ENCODE results near the gene CRAT.
A peak's percentile ranks its signal among the peaks of the same experiment; 100 is the strongest.

Gene CRAT

GRCh38 chr9:129110740-129111527 is at the start of gene CRAT, which contains the start of gene PTPA:
CRAT (minus strand) TSS chr9:129110793; CDS start chr9:129110509, 284 bp downstream.
PTPA (plus strand) TSS chr9:129111415; CDS start chr9:129111601, 186 bp downstream.
- no peaks in the 10 kb centered on the region for H3K36me3 Mint-ChIP-seq
- no peaks in the 10 kb centered on the region for H3K9me3 Mint-ChIP-seq (ENCODE audit: low read depth)
- H3K4me1 Mint-ChIP-seq (ENCODE audit: low read depth): peaks cover 36% of the 10 kb centered on the region
- no peaks in the 10 kb centered on the region for H3K27me3 Mint-ChIP-seq
- peak within 1 kb of the TSS; percentile 94 for H3K4me3 Mint-ChIP-seq
- peak within 1 kb of the TSS; percentile 92 for H3K27ac Mint-ChIP-seq

- Mint-ChIP-seq H3K9me3 (ENCODE audit: low read depth) (no peaks in the 10 kb centered on the region), H3K36me3 (peaks cover 2% of the 10 kb centered on the region), H3K27ac (no peak overlapping the region), H3K4me3 (no peak overlapping the region), H3K27me3 (no peaks in the 10 kb centered on the region), H3K4me1 (ENCODE audit: low read depth) (no peaks in the 10 kb centered on the region)
These were observed 45.6 kb upstream of the CRAT start for GRCh38 chr9:129156163-129156562.

DNA sequence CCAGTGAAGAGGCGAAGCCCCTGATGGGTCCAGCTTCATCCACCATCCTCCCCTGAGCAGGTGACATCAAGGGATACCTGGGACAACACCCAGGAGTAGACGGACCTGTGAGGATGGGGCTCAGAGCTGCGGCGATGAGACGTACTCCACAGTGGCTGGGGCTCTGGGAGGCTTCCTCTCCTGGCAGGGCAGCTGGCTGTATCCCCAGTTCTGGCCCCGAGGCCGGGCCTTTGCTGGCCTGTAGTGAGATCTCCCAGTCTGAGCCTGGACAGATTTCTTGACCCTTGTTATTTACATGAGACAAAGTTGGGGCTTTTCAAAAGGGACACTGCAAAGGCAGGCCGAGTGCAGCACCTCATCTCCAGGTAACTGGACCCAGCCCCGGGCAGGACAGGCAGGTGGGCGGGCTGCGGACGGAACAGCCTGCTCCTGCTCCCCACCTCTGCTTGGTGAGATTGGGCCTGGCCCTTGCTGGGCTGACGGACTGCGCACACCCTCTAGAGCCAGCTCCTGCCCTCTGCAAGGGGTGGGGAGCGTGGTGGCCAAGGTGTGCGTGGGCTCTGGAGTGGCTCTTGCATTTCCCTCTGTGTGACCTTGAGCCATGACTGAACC is 44.4 kb upstream of the CRAT start:
- Mint-ChIP-seq H3K36me3 (peaks cover 2% of the 10 kb centered on the region), H3K4me1 (ENCODE audit: low read depth) (no peaks in the 10 kb centered on the region), H3K9me3 (ENCODE audit: low read depth) (no peaks in the 10 kb centered on the region), H3K4me3 (no peak overlapping the region), H3K27ac (no peak overlapping the region), H3K27me3 (no peaks in the 10 kb centered on the region)

GRCh38 chr9:129151469-129151868 is 40.9 kb upstream of the CRAT start:
- no peak overlapping the region for H3K4me3 Mint-ChIP-seq
- H3K27me3 Mint-ChIP-seq: no peaks in the 10 kb centered on the region
- H3K36me3 Mint-ChIP-seq: peaks cover 2% of the 10 kb centered on the region
- H3K9me3 Mint-ChIP-seq (ENCODE audit: low read depth): no peaks in the 10 kb centered on the region
- H3K4me1 Mint-ChIP-seq (ENCODE audit: low read depth): no peaks in the 10 kb centered on the region
- H3K27ac Mint-ChIP-seq: no peak overlapping the region

DNA sequence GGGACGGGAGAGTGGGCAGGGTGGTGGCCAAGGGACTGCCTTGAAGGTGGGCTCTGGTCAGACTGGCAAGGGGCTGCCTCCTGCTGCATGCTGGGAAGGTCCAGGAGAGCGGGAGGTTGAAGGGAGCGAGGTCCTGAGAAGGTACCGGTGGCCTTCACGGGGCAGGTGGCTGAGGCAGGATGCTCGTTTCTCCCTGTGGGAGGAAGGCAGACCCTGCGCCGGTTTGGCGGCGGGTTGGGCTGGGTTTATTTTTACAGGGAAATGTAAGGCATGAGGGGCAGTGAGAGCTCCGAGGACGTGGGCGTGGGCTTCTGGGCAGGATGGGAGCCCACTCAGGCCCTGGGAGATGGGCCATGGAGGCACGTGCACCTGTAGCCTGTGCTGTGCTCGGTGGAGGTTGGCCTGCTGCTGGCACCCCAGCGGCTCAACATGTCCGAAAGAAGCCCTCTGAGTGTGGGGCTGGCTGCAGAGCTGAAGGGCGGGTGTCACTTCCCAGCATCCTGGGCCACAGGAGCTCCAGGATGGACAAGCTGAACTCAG is 40.1 kb upstream of the CRAT start:
- Mint-ChIP-seq H3K36me3 (peaks cover 2% of the 10 kb centered on the region), H3K4me1 (ENCODE audit: low read depth) (no peaks in the 10 kb centered on the region), H3K4me3 (no peak overlapping the region), H3K9me3 (ENCODE audit: low read depth) (no peaks in the 10 kb centered on the region), H3K27ac (no peak overlapping the region), H3K27me3 (no peaks in the 10 kb centered on the region)

DNA sequence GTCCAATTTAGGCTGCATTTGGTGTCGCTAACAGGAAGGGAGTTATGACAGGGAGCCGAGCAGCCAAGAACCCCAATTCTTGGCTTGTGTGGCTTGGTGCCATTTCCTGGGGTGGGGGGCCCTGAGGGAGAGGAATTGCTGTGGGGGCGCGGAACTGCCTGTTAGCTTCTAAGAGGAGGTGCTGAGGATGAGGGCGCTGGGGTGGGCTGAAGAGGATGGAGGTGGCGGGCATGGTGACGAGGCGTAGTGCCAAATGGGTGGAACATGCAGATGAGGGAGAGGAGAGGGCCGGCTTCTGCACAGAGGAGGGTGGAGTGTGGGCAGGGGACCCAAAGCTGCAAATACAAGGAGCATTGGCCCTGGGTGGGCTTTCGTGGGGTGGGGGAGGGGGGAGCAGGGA is 39.5 kb upstream of the CRAT start:
- no peak overlapping the region for H3K27ac Mint-ChIP-seq

GRCh38 chr9:129149442-129149841 is 38.8 kb upstream of the CRAT start:
- H3K4me1 Mint-ChIP-seq (ENCODE audit: low read depth): no peaks in the 10 kb centered on the region
- no peak overlapping the region for H3K27ac Mint-ChIP-seq
- no peak overlapping the region for H3K4me3 Mint-ChIP-seq
- no peaks in the 10 kb centered on the region for H3K27me3 Mint-ChIP-seq
- H3K36me3 Mint-ChIP-seq: peaks cover 2% of the 10 kb centered on the region
- no peaks in the 10 kb centered on the region for H3K9me3 Mint-ChIP-seq (ENCODE audit: low read depth)

More for the DNA sequence above, 39.5 kb upstream of the CRAT start:
- Mint-ChIP-seq H3K27me3 (no peaks in the 10 kb centered on the region), H3K4me1 (ENCODE audit: low read depth) (no peaks in the 10 kb centered on the region), H3K36me3 (peaks cover 2% of the 10 kb centered on the region), H3K9me3 (ENCODE audit: low read depth) (no peaks in the 10 kb centered on the region), H3K4me3 (no peak overlapping the region)

- H3K36me3 Mint-ChIP-seq: peaks cover 2% of the 10 kb centered on the region
- peaks cover 1% of the 10 kb centered on the region for H3K4me1 Mint-ChIP-seq (ENCODE audit: low read depth)
- no peak overlapping the region for H3K4me3 Mint-ChIP-seq
- H3K27ac Mint-ChIP-seq: no peak overlapping the region
- no peaks in the 10 kb centered on the region for H3K9me3 Mint-ChIP-seq (ENCODE audit: low read depth)
- H3K27me3 Mint-ChIP-seq: no peaks in the 10 kb centered on the region
These were observed 38.0 kb upstream of the CRAT start for GRCh38 chr9:129148463-129149204.

DNA sequence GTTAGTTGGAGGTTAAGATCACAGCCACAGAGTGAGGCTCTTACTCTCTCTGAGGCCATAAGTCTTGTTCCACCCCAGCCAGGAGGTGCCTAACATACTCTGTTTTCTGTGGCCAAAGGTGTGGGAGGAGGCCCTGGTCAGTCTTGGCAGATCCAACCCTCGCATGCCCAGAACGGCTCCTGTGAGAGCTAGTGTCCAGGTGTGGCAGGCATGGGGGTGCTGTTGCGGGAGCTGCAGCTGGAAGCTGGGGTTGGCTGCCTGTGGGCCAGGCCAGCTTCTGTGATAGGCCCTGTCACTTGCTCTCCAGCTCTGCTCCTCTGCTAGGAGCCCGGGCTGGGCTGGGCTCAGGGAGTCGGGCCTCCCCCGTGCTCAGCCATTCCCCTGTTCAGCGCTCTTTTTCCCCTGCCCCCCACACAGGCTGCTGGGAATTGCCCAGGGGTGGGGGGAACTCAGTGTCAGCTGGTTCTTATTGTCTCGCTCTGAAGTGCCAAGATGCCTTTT is 35.9 kb upstream of the CRAT start:
- Mint-ChIP-seq H3K36me3 (peaks cover 2% of the 10 kb centered on the region), H3K9me3 (ENCODE audit: low read depth) (no peaks in the 10 kb centered on the region), H3K27ac (no peak overlapping the region), H3K4me1 (ENCODE audit: low read depth) (peaks cover 10% of the 10 kb centered on the region), H3K4me3 (no peak overlapping the region), H3K27me3 (no peaks in the 10 kb centered on the region)

DNA sequence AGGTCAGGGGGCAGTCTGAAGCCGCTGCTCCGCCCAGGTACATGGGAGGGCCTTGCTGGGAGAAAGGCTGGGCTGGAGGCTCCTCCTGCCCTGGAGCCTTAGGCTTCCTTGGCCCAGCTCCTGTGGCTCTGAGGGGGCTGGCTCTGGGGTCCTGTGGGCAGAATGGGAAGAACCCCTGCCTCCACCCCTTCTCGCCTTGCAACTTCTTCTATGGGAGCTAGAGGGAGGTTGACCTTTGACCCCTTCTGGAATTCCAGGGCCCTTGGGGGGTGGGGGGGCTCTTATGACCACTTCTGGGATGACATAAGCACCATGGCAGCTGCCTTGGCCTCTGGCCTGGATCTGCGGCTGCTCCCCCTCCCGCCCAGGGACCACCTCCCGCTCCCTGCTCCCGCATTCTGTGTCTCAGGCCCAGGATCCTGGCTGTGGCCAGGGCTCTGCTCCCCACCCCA is 35.3 kb upstream of the CRAT start:
- Mint-ChIP-seq H3K27ac (no peak overlapping the region), H3K4me3 (no peak overlapping the region), H3K9me3 (ENCODE audit: low read depth) (no peaks in the 10 kb centered on the region), H3K4me1 (ENCODE audit: low read depth) (peaks cover 16% of the 10 kb centered on the region), H3K36me3 (no peaks in the 10 kb centered on the region), H3K27me3 (no peaks in the 10 kb centered on the region)

DNA sequence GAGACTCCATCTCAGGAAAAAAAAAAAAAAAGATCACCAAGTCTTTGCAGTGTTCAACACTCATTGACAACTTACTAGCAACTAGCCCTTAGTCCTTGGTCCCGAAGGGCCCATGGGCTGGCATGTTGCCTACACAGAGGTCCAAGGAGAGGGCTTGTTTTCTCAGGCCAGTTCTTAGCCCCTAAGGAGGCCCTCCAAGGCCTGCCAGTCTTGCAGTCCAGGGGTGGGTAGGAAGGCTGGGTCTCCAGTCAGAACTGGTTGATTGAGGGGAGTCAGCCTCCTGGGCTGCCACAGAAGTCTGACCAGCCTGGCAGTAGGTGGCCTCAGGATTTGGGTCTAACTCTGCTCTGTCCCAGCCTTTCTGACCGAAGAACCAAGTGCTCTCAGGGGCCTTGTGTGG is 34.7 kb upstream of the CRAT start:
- H3K27ac Mint-ChIP-seq: no peak overlapping the region
- H3K4me3 Mint-ChIP-seq: no peak overlapping the region
- H3K27me3 Mint-ChIP-seq: no peaks in the 10 kb centered on the region
- H3K4me1 Mint-ChIP-seq (ENCODE audit: low read depth): peaks cover 18% of the 10 kb centered on the region
- no peaks in the 10 kb centered on the region for H3K36me3 Mint-ChIP-seq
- H3K9me3 Mint-ChIP-seq (ENCODE audit: low read depth): no peaks in the 10 kb centered on the region

- Mint-ChIP-seq H3K4me3 (no peak overlapping the region), H3K4me1 (ENCODE audit: low read depth) (peaks cover 30% of the 10 kb centered on the region), H3K9me3 (ENCODE audit: low read depth) (no peaks in the 10 kb centered on the region), H3K27ac (peak overlapping the region; percentile 22), H3K36me3 (no peaks in the 10 kb centered on the region), H3K27me3 (no peaks in the 10 kb centered on the region)
These were observed 32.7 kb upstream of the CRAT start for GRCh38 chr9:129143031-129143927.

- Mint-ChIP-seq H3K36me3 (no peaks in the 10 kb centered on the region), H3K4me1 (ENCODE audit: low read depth) (peaks cover 30% of the 10 kb centered on the region), H3K27ac (peak overlapping the region; percentile 34), H3K4me3 (no peak overlapping the region), H3K9me3 (ENCODE audit: low read depth) (no peaks in the 10 kb centered on the region), H3K27me3 (no peaks in the 10 kb centered on the region)
These were observed 31.7 kb upstream of the CRAT start for GRCh38 chr9:129142138-129142935.

Measured in activated naive CD8-positive, alpha-beta T cell (primary cell).